DOHH2 (cell line): ENCODE results near the gene TSPAN1.

Experiments
- H3F3A ChIP-seq: fragments of 200-600 bp; sonication (generic), shearing (Covaris generic); 2 replicates; pipeline ENCODE4 v1.6.0; 2016; ENCODE audit warnings: antibody characterized with exemption, mild to moderate bottlenecking; ENCODE audit not compliant: control insufficient read depth, insufficient read depth
- H3K27ac ChIP-seq: fragments of 200-600 bp; sonication (generic); 2 replicates; pipeline ENCODE4 v1.5.1; 2014; ENCODE audit warnings: low read depth, mild to moderate bottlenecking, low read length, moderate library complexity
- H3K27me3 ChIP-seq: fragments of 200-600 bp; sonication (generic); 2 replicates; pipeline ENCODE4 v1.6.1; 2014; ENCODE audit warnings: mild to moderate bottlenecking, low read length, mixed read lengths; ENCODE audit not compliant: control insufficient read depth
- H3K36me3 ChIP-seq: fragments of 200-600 bp; sonication (generic); 2 replicates; pipeline ENCODE4 v1.6.1; 2014; ENCODE audit warnings: mild to moderate bottlenecking, low read length, moderate library complexity, mixed read lengths; ENCODE audit not compliant: control insufficient read depth
- H3K4me1 ChIP-seq: fragments of 200-600 bp; sonication (generic); 2 replicates; pipeline ENCODE4 v1.6.1; 2014; ENCODE audit warnings: mild to moderate bottlenecking, low read length, mixed read lengths; ENCODE audit not compliant: control insufficient read depth
- H3K4me2 ChIP-seq: fragments of 200-600 bp; sonication (generic); 2 replicates; pipeline ENCODE4 v1.6.0; 2014; ENCODE audit warnings: mild to moderate bottlenecking, low read length, moderate library complexity
- H3K4me3 ChIP-seq: fragments of 200-600 bp; sonication (generic); 2 replicates; pipeline ENCODE4 v1.5.1; 2014; ENCODE audit warnings: mild to moderate bottlenecking, low read length, mixed read lengths
- H3K79me2 ChIP-seq: fragments of 200-600 bp; sonication (generic); 2 replicates; pipeline ENCODE4 v1.6.1; 2014; ENCODE audit warnings: mild to moderate bottlenecking, low read length, mixed read lengths; ENCODE audit not compliant: control insufficient read depth
- H3K9me2 ChIP-seq: fragments of 200-600 bp; sonication (generic); replicated peaks from 2 replicates; pipeline ENCODE4 v1.6.1; 2014; ENCODE audit warnings: mild to moderate bottlenecking, low read length, mixed read lengths; ENCODE audit not compliant: control insufficient read depth
- H3K9me3 ChIP-seq: fragments of 200-600 bp; sonication (generic); 2 replicates; pipeline ENCODE4 v1.6.1; 2014; ENCODE audit warnings: antibody characterized with exemption, low read length, mixed read lengths; ENCODE audit not compliant: control insufficient read depth, insufficient read depth
- H4K20me1 ChIP-seq: fragments of 200-600 bp; sonication (generic); 2 replicates; pipeline ENCODE4 v1.6.0; 2014; ENCODE audit warnings: low read depth, mild to moderate bottlenecking, antibody characterized with exemption, low read length, moderate library complexity; ENCODE audit not compliant: control insufficient read depth, insufficient read depth
- CTCF ChIP-seq: fragments of 200-600 bp; sonication (generic); IDR thresholded peaks from one replicate; pipeline ENCODE4 v1.5.1; 2014; ENCODE audit warnings: antibody characterized with exemption, mild to moderate bottlenecking, low read depth, low read length; ENCODE audit not compliant: poor library complexity, severe bottlenecking
- EZH2phosphoT487 ChIP-seq: fragments of 200-600 bp; sonication (generic); IDR thresholded peaks from 2 replicates; pipeline ENCODE4 v1.6.1; 2017; ENCODE audit warnings: borderline replicate concordance, mild to moderate bottlenecking, antibody characterized with exemption, low read length, moderate library complexity, mixed read lengths

The TSPAN1 gene

DNA sequence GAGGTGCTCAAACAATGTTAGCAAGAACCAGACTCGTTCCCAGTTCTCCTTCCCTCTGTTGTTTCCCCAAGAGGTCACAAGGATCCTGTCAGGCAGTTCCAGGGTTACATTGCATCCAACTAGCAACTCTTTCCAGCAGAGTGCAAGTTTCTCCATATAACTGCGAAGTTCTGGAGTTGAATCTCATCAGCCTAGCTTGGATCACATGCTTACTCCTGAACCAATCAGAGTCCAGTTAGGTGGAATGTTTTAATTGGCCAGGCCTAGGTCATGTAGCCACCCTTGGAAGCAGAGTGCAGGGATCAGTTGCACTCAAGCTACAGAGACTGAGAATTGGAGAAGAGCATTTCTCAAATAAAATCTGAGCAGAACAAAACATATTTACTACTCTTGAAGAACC lies 26.6 kb upstream of the TSPAN1 start:
- H3K9me2 ChIP-seq, result no peaks in the 10 kb centered on the region
- H4K20me1 ChIP-seq, result no peaks in the 10 kb centered on the region
- H3K27ac ChIP-seq, result no peak overlapping the region
- no peak overlapping the region for H3K4me3 ChIP-seq
- no peaks in the 10 kb centered on the region for H3K4me1 ChIP-seq
- no peaks in the 10 kb centered on the region for H3K79me2 ChIP-seq
- TF ChIP-seq EZH2phosphoT487 (no peak), CTCF (no peak)
- H3F3A ChIP-seq, result no peaks in the 10 kb centered on the region
- H3K9me3 ChIP-seq, result no peaks in the 10 kb centered on the region
- H3K27me3 ChIP-seq, result no peaks in the 10 kb centered on the region
- H3K4me2 ChIP-seq, result no peak overlapping the region
- H3K36me3 ChIP-seq, result no peaks in the 10 kb centered on the region

DNA sequence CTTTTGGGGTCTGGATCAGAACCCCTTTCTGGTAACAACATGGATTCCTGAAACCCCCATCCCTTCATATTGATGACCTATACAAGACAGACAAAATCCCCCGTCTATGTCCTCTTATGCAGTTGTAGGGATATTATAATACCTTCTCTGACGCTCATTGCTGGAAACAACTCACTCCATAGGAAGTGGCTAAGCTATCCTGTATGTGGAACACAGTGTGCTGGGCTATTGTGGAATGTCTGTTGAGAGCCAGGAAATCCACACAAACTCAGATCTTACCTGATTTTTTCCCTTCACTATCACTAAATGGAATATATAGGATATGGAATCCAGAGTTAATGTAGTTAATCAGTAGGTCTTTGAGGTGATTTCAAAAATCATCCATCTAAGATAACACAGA lies 24.8 kb upstream of the TSPAN1 start:
- Histone ChIP-seq H3K4me1 (no peaks in the 10 kb centered on the region), H3K27me3 (no peaks in the 10 kb centered on the region), H3K27ac (no peak overlapping the region), H3K36me3 (no peaks in the 10 kb centered on the region), H3K4me3 (no peak overlapping the region), H3K9me3 (no peaks in the 10 kb centered on the region), H3K4me2 (no peak overlapping the region), H3K79me2 (no peaks in the 10 kb centered on the region), H4K20me1 (no peaks in the 10 kb centered on the region), H3K9me2 (no peaks in the 10 kb centered on the region), H3F3A (no peaks in the 10 kb centered on the region)
- no peak for TF ChIP-seq EZH2phosphoT487
- no peak for TF ChIP-seq CTCF

GRCh38 chr1:46152016-46152415 lies 22.9 kb upstream of the TSPAN1 start:
- Histone ChIP-seq H4K20me1 (no peaks in the 10 kb centered on the region), H3K4me1 (no peaks in the 10 kb centered on the region), H3K9me3 (no peaks in the 10 kb centered on the region), H3K9me2 (no peaks in the 10 kb centered on the region), H3K4me2 (no peak overlapping the region), H3F3A (no peaks in the 10 kb centered on the region), H3K27me3 (no peaks in the 10 kb centered on the region), H3K27ac (no peak overlapping the region), H3K36me3 (no peaks in the 10 kb centered on the region), H3K79me2 (no peaks in the 10 kb centered on the region), H3K4me3 (no peak overlapping the region)
- TF ChIP-seq EZH2phosphoT487, result no peak
- no peak for TF ChIP-seq CTCF

DNA sequence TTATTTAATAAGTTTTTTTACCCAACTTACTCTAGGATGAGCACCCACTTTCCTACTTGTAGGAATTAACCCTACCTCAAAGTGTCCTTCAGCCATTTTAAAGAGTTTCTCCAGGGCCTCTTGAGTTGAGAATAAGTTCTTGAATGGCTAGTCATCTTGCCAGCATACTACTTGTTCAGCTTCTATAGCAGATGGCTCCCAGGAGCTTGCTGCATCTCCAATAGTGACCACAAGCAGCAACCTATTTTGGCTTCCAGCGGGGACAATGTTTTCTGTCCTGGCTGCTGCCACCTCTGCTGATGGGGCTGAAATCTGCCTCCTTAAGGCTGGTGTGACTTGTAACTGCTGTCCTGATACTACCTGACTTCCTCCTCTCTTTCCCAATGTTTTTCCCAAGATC lies 21.7 kb upstream of the TSPAN1 start:
- Histone ChIP-seq H3K79me2 (no peaks in the 10 kb centered on the region), H3K4me3 (no peak overlapping the region), H3K27ac (no peak overlapping the region), H3K4me2 (no peak overlapping the region), H3K27me3 (no peaks in the 10 kb centered on the region), H3K4me1 (no peaks in the 10 kb centered on the region), H3K9me2 (no peaks in the 10 kb centered on the region), H3K36me3 (no peaks in the 10 kb centered on the region), H4K20me1 (no peaks in the 10 kb centered on the region), H3K9me3 (no peaks in the 10 kb centered on the region), H3F3A (no peaks in the 10 kb centered on the region)
- no peak for TF ChIP-seq EZH2phosphoT487
- TF ChIP-seq CTCF, result no peak
